NCI-H128 (cell line): ENCODE measurements around the gene ZNF30.
"Not testable (repeated sequence)": the region's sequence is repeated elsewhere in the genome, so short reads cannot be mapped to it uniquely, and the experiment has no call there.

Source experiments
- DNase-seq: peaks from one replicate; lab custom pipeline; 2025; ENCODE audit not compliant: unreplicated experiment; lab: John Stamatoyannopoulos, UW

Gene ZNF30

DNA sequence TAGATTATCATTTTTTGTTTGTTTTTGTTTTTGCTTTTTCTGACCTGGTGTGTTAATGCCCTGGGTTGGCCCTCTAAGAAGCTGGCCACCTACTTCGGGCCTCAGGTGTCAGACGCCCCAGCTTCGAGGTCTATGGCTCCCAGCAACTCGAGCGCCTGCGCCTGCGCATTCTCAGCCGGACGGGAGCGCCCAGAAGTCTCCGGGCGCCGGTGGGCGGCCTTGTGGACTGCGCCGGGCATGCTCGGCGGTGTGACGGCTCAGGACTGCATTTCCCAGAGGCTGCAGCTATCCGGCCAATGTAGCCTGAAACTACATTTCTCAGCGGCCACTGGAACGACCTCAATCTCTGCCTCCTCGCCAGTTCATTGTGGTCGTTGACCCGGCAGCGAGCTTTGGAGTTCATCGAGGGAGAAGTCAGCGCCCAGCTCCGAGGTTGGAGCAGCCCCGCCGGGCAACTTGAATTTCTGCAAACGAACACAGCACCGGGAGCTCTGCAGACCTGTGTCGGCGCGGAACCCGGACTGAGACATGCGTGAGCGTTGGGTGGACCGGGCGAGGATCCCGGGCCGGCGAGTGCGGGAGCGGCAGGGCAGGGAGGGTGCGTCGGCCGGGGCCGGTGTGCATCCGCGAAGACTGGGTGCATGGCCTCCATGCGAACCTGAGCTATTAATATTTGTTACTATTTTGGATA lies at the start of gene ZNF30:
Gene ZNF30, plus strand, starts transcription at position 219 of the 691 bp plus-strand sequence. CDS start 3,045 bp downstream, outside the sequence.
- DNase-seq, result peak; percentile 21

DNA sequence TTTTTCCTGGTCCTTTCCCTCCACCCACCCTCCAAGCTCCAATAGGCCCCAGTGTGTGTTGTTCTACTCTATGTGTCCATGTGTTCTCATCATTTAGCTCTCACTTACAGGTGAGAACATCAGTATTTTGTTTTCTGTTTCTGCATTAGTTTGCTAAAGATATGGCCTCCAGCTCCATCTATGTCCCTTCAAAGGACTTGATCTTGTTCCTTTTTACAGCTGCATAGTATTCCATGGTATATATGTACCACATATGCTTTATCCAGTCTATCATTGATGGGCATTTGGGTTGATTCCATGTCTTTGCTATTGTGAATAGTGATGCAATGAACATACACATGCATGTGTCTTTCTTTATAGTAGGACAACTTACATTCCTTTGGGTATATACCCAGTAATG lies 47.1 kb upstream of the ZNF30 start:
- DNase-seq, result no peak

DNA sequence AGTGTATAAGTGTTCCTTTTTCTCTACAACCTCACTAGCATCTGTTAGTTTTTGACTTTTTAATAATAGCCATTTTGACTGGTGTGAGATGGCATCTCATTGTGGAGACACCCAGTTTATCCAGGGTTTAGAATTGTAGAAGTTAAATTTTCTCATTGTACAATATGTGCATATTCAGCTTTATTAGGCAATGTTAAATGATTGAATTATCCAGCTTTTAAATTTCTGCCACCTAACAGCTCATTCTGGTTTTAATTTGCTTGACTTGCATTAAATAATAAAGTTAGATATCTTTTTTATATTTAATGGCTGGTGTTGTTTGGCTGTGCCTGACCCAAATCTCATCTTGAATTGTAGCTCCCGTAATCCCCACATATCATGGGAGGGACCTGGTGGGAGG lies 46.7 kb upstream of the ZNF30 start:
- DNase-seq, result no peak

DNA sequence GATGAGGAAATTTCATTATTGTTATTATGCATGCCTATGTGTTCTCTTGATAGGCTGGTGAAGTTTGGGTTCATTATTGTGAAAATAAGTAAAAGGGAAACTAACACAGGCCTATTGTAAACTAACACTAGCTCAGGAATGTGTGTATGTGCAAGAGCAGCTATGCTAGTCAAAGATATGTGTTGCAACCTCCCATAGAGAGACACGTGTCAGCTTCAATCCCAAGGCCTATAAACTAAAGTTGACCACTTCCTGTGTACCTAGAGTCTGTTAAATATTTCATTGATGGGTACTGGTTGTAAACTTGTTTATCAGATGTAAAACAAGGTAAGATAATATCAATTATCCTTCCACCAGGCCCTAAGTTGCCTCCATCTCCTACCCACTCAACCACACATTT lies 44.7 kb upstream of the ZNF30 start:
- DNase-seq, result no peak

DNA sequence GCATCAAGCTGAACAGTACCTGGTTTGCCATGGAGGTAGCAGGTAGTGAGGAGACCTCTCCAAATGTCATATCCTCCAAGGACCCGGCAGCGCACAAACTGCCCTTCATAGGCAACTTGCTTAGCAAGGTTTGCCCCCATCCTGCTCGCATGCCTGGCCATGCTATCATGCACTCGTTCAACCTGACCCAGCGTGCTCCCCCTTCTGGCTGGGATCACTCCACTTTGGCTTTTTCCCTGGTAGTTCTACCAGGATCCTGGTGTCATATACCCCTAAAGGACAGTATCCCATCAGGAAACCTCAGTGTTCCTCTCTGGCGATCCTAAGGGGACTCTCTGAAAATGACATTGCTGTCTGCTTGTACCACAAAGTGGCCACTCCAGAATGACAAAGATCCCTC lies 38.6 kb upstream of the ZNF30 start:
- DNase-seq, result no peak

DNA sequence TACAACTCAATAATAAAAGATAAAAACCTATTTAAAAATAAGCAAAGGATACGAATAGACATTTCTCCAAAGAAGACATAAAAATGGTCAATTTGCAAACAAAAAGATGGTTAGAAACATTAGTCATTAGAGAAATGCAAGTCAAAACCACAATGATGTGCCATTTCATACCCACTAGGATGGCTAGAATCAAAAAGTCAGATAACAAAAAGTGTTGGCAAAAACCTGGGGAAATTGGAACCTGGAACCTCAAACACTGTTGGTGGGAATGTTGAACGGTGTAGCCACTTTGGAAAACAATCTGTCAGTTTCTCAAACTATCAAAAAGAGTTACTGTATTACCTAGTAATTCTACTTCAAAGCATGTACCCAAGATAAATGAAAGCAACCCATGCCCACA lies 26.5 kb upstream of the ZNF30 start:
- no peak for DNase-seq

DNA sequence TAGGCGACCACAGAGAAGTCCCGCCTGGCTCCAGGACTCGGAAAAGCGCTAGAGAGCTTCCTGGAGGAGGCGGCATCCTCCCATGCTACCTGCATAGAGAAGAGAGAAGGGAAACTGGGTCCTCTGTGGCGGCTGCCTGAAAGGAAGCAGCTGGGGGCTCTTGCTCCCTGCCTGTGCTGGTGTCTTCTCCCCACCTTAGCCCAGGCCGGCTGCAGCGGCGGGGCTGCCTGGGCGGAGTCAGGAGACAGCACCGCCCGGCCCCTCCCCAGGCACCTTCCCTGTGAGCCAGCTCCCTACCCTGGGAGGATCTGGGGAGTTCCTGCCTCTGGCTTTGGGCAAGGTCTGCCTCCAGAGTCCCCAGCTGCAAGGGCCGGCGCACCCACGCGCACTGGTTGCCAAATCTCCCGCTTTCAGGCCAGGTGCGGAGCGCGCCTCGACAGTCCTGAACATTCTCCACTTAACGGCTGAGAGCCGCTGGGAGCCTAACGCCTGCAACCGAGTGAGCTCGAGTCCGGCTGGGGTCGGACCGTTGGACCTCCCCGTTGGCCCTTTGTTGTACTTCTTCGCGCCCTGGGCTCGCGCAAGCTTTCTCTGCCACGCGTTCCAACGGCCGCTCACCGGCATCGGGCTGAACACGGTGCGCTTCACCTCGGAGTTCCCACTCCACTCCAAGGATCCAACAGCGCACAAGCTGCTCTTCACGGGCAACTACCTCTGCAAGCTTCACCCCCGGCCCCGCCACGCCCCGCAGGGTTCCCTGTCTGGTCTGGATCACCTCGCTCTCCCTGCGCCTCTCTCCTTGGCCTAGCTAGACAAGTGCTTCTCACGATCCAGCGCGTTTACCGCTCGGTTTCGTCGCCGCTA lies 21.8 kb upstream of the ZNF30 start:
- no peak for DNase-seq

DNA sequence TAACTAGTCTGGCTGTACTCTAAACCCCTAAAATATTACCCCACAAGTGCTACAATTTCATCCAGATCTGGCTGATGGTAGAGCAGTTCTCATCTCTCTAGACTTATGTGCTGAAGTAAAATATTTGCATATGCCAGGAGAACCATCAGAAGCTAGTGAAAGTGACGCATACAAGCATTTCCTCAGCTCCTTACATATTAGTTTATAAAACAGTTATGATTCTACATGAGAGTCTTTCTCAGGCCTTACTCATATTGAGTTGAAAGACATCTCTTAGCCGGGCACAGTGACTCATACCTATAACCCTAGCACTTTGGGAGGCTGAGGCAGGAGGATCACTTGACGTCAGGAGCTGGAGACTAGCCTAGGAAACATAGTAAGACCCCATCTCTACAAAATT lies 15.9 kb upstream of the ZNF30 start:
- DNase-seq, result no peak

DNA sequence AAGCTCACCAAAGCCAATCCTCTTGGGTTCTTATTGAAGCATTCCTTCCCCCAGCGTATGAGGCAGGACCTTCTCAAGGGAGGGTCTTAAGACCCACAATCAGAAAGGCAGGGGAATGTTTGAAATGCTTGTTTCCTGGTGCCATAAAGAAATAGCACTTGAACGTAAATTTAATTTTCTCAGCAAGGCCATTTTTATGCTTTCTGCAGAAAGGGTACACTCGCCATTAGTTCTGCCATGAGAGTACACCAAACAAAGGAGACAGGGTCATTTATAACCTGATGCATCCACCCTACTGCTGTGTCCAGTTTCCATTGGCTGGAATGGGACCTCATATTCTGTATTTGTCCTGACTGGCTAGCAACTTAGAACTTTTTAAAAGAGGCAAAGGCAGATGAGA lies 9.6 kb upstream of the ZNF30 start:
- DNase-seq, result not testable (repeated sequence)

DNA sequence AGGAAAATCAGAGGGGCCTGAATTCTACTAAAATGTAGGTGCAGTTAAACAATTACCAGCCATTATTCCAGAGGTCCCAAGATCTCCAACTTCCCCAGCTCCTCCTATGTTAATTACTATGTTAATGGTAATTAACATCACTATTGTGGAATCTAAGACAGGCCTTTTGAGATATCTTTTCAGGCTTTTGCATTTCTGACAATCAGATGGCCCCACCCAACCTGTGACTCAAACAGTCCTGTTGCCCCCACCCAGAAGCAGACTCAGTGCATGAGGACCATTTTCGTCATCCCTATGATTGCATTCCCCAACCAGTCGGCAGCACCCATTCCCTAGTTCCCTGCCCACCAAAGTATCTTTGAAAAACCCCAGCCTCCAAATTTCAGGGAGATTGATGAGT lies 8.5 kb upstream of the ZNF30 start:
- DNase-seq, result no peak

DNA sequence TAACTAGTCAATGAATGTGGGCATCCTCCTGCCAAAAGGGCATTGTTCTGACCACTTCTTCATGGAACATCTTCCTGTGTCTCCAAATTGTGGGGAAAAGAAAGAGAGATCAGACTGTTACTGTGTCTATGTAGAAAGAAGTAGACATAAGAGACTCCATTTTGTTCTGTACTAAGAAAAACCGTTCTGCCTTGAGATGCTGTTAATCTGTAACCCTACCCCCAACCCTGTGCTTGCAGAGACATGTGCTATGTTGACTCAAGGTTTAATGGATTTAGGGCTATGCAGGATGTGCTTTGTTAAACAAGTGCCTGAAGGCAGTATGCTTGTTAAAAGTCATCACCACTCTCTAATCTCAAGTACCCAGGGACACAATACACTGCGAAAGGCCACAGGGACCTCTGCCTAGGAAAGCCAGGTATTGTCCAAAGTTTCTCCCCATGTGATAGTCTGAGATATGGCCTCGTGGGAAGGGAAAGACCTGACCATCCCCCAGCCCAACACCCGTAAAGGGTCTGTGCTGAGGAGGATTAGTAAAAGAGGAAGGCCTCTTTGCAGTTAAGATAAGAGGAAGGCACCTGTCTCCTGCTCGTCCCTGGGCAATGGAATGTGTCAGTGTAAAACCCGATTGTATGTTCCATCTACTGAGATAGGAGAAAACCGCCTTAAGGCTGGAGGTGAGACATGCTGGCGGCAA lies 6.5 kb upstream of the ZNF30 start:
- DNase-seq, result not testable (repeated sequence)

DNA sequence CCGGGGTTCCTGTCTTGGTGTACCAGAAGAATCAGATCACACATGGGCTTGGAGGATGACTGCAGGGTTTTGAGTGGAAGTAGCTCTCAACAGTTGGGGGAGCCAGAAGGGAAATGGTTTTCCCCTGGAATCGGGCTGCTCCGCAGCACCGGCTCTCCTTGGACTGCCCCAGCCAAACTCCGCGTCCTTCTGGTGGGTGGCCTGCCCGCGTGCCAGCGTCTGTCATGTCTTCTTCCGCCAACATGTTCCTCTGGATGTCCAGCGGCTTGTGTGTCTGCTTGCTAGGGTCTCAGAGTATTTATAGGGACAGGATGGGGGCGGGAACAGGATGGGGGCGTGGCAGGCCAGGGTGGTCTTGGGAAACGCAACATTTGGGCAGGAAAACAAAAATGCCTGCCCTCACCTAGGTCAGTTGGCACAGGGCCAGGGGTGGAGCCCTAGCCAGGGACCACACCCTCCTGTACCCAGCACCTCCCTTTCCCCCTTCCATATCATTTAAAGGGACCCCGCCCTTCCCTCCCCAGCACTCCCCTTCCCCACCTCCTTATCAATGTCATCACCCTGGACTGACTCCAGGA lies 1.3 kb upstream of the ZNF30 start:
- no peak for DNase-seq

DNA sequence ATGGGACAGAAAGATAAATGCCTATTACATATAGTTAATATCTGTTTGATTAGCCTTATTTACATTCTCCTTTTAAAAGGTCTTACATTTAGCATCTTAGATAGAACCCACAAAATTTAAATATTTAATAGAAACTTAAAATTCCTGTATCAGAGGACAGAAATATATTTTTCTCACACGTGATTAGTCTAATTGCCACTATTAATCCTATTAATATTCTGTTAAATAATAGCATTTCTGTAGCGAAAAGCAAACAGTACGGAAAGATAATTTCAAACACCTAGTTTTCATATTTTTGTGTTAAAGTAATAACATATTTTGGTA lies 380 bp upstream of the ZNF30 start:
- no peak for DNase-seq

DNA sequence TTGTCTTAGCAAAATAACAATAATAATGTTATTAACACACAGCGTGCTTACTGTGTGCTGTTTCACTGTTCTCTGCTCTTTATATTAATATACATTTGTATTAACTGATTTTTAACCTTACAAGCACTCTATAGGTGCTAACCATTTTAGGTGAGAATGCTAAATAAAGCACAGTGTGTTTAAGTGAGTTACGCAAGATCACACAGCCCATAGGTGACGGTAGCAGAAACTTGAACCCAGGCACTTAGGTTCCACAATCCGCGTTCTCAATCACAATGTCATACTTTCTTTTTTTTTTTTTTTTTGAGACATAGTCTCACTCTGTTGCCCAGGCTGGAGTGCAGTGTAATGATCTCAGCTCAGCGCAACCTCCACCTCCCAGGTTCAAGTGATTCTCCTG lies 5.8 kb downstream of the ZNF30 start:
- DNase-seq, result no peak

DNA sequence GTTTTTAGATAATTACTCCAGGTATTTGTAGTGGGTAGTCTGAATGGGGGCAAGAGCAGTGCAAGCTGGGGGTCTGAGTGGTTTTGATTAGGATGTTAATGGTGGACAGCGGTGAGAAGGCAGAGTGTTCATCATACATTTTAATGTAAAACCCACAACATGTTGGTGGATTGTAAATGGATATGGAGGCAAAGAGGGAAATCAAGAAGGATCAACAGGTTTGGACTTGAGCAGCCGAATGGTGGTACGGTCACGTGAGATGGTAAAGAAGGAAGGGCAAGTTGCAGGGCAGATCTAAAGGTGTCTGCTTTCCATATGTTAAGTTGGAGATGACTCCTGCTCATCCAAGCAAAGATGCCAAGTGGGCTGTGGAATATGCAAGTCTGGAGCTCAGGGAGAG lies 9.5 kb downstream of the ZNF30 start:
- no peak for DNase-seq

DNA sequence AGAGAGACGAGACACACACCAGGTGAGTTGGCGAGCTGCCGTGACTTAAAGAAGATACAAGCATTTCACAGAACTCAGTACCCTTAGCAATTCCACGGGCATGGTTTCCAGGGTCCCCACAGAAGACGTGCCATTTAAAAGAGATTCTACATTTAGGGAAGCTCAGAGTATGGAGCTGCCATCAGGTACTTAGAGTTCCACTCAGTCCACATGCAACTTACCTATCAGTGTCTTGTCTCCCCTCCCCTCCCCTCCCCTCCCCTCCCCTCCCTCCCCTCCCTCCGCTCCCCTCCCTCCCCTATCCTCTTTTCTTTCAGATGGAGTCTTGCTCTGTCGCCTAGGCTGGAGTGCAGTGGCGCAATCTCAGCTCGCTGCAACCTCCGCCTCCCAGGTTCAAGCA lies 12.2 kb downstream of the ZNF30 start:
- DNase-seq, result no peak

DNA sequence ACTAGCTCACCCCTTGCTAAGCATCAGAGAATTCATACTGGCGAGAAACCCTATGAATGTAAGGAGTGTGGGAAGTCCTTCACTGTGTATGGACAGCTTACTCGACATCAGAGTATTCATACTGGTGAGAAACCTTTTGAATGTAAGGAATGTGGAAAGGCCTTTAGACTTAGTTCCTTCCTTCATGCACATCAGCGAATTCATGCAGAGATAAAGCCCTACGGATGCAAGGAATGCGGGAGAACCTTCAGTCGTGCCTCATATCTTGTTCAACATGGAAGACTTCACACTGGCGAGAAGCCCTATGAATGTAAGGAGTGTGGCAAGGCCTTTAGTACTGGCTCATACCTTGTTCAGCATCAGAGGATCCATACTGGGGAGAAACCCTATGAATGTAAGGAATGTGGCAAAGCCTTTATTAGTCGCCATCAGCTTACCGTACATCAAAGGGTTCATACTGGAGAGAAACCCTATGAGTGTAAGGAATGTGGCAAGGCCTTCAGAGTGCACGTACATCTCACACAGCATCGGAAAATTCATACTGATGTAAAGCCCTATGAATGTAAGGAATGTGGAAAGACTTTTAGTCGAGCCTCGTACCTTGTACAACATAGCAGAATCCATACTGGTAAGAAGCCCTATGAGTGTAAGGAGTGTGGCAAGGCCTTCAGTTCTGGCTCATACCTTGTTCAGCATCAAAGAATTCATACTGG lies 17.3 kb downstream of the ZNF30 start:
- DNase-seq, result no peak

DNA sequence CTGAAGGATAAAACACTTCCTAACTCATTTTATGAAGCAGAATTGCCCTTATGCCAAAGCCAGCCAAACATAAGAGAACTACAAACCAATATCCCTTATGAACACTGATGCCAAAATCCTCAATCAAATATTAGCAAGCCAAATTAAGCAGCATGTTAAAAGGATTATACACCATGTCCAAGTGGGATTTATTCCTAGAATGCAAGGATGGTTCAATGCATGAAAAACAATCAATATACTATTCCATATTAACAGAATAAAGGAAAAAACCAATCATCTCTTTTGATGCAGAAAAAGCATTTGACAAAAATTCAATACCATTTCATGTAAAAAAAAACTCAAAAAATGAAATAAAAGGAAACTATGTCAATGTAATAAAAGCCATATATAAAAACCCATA lies 26.4 kb downstream of the ZNF30 start:
- no peak for DNase-seq

DNA sequence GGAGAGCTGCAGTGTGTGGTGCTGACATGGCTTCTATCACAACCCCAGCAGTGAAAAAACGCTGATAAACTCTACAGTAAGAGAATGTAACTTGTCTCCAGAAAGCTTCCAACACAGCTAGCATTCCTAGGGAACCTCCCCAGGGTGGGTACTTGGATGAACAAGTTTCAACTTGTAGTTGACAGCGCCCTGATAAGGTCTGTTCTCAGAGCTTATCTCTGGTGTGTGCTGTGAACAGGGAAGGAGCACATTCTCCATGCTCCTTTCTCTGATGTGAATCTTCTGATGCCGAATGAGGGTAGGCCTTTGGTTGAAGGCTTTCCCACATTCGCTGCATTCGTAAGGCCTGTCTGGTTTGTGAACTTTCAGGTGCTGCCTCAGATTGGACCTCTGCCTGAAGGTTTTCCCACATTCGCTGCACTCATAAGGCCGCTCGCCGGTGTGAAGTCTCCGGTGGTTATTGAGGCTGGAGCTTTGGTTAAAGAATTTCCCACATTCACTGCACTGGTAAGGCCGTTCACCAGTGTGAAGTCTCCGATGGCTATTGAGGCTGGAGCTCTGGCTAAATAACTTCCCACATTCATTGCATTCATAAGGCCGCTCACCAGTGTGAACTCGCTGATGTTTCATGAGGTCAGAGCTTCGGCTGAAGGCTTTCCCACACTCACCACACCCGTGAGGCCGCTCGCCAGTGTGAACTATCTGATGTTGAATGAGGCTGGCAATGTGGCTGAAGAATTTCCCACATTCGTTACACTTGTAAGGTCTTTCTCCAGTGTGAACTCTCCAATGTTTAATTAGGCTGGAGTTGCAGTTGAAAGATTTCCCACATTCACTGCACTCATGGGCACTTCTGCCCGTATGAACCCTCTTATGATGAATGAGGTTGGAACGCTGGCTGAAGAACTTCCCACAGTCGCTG lies 31.4 kb downstream of the ZNF30 start:
- no peak for DNase-seq

DNA sequence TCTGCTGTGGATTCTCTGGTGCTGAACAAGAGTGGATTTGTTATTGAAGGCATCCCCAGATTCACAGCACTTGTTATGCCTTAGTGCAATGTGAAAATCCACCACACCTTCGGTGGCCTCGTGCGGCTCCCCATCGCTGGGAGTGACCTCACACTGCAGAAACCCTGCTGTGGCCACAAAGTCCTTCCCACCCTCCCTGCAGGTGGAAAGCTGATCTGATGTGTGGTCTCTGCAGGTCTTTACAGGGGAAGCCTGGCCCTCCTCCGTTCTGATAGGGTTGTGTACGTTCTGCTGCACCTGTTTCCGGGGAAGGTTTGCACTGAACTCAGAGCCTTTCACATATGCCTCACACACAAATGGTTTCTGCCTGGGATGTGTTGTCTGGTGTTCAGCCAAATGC lies 32.3 kb downstream of the ZNF30 start:
- DNase-seq, result no peak
